IMR-90 (cell line): Measurements from ENCODE around the gene HBEGF.

Source experiments
- CEBPB ChIP-seq: IDR thresholded peaks from 2 replicates; pipeline ENCODE4 v1.6.1; 2012; ENCODE audit warnings: low read depth, low read length, improper control_type of control experiment
- CTCF ChIP-seq: conservative IDR thresholded peaks from 2 replicates; pipeline ENCODE4 v1.5.1; 2012; ENCODE audit warnings: mild to moderate bottlenecking, low read depth, low read length, improper control_type of control experiment
- MXI1 ChIP-seq: IDR thresholded peaks from 2 replicates; pipeline ENCODE4 v1.6.1; 2012; ENCODE audit warnings: low read depth, mild to moderate bottlenecking, low read length, moderate library complexity, borderline replicate concordance

GRCh38 chr5:140293091-140293848, 53.1 kb downstream of the HBEGF start:
- TF ChIP-seq CTCF: no peak
- TF ChIP-seq CEBPB: peak; percentile 73
- TF ChIP-seq MXI1: no peak
